H1 (cell line): Measurements from ENCODE around the gene EEF1G. TPM values are rescaled to one million over a fixed set of nuclear protein-coding genes. Genes with fewer than 3 reads are reported as not detected.
A peak's percentile ranks its signal among the peaks of the same experiment; 100 is the strongest.

ENCODE experiments used
- CTCF ChIA-PET: fragments of 300-600 bp; sonication (Branson Sonifier 250); formaldehyde crosslinking; loops from one replicate; lab custom pipeline; 2021; ENCODE audit not compliant: partially characterized antibody; lab: Charles Lee
- POLR2A ChIA-PET: fragments of 300-600 bp; sonication (Branson Sonifier 250); formaldehyde crosslinking; loops from one replicate; lab custom pipeline; 2021; ENCODE audit warnings: inconsistent platforms; ENCODE audit not compliant: partially characterized antibody; lab: Charles Lee
- DNase-seq, 2 experiments: peaks; one replicate each; pipeline versions ENCODE4 v3.0.0 to v3.0.0-alpha.2; 2010 to 2022; ENCODE audit warnings: low spot score in 2 of 2, low read depth in 1 of 2, mixed read lengths in 1 of 2
- FAIRE-seq: peaks from 2 replicates; lab custom pipeline; 2011; peaks lifted over from hg19 to GRCh38; lab: Jason Lieb, UNC
- H2AFZ ChIP-seq: 2 replicates; pipeline ENCODE4 v1.8.1; 2012; ENCODE audit warnings: low read length, inconsistent platforms
- H2AK5ac ChIP-seq: 2 replicates; pipeline ENCODE4 v1.6.1; 2013; ENCODE audit warnings: low read depth, low read length
- H2BK120ac ChIP-seq: replicated peaks from 2 replicates; pipeline ENCODE3; 2013; ENCODE audit warnings: low read depth, low read length, inconsistent platforms
- H2BK12ac ChIP-seq: 2 replicates; pipeline ENCODE4 v1.6.1; 2013; ENCODE audit warnings: low read depth, low read length
- H2BK15ac ChIP-seq: 2 replicates; pipeline ENCODE4 v1.6.1; 2013; ENCODE audit warnings: low read length
- H2BK20ac ChIP-seq: 2 replicates; pipeline ENCODE4 v1.6.1; 2013; ENCODE audit warnings: low read length
- H2BK5ac ChIP-seq: 2 replicates; pipeline ENCODE4 v1.6.1; 2013; ENCODE audit warnings: low read depth, low read length
- H3K14ac ChIP-seq: 2 replicates; pipeline ENCODE4 v1.6.1; 2013; ENCODE audit warnings: inconsistent platforms; ENCODE audit not compliant: insufficient read length
- H3K18ac ChIP-seq: 2 replicates; pipeline ENCODE4 v1.6.1; 2013; ENCODE audit warnings: low read length; ENCODE audit errors: extremely low read depth
- H3K23ac ChIP-seq: 2 replicates; pipeline ENCODE4 v1.6.1; 2013; ENCODE audit warnings: inconsistent platforms; ENCODE audit not compliant: insufficient read length
- H3K23me2 ChIP-seq: 2 replicates; pipeline ENCODE4 v1.6.1; 2013; ENCODE audit warnings: low read depth, low read length
- H3K27ac ChIP-seq: 2 replicates; pipeline ENCODE4 v1.6.1; 2011; ENCODE audit warnings: low read depth, low read length, inconsistent platforms
- H3K27me3 ChIP-seq, 4 experiments: replicated peaks in 1 of 4; 1 replicate in 1 of 4; 2 replicates in 3 of 4; pipeline versions ENCODE4 v1.6.1 to v1.8.1; 2011 to 2013; ENCODE audit warnings: low read length in 3 of 4, mild to moderate bottlenecking in 3 of 4, inconsistent platforms in 2 of 4, mixed read lengths in 2 of 4, moderate library complexity in 1 of 4; ENCODE audit not compliant: control insufficient read depth in 3 of 4, insufficient read depth in 3 of 4; ENCODE audit errors: extremely low read depth in 1 of 4
- H3K36me3 ChIP-seq, 4 experiments: 2 replicates each; pipeline versions ENCODE4 v1.6.1 to v1.8.1; 2011 to 2013; ENCODE audit warnings: mild to moderate bottlenecking in 4 of 4, low read length in 3 of 4, moderate library complexity in 2 of 4, control low read depth in 1 of 4, inconsistent platforms in 1 of 4; ENCODE audit not compliant: insufficient read depth in 4 of 4, control insufficient read depth in 2 of 4
- H3K4ac ChIP-seq: replicated peaks from 2 replicates; pipeline ENCODE3; 2013; ENCODE audit warnings: low read length, low read depth, mixed read lengths, inconsistent platforms; ENCODE audit not compliant: insufficient read length
- H3K4me1 ChIP-seq, 4 experiments: replicated peaks in 1 of 4; 1 replicate in 1 of 4; 2 replicates in 3 of 4; pipeline versions ENCODE4 v1.6.1 to v1.8.1; 2011 to 2013; ENCODE audit warnings: low read length in 3 of 4, inconsistent platforms in 2 of 4, mixed read lengths in 1 of 4; ENCODE audit not compliant: insufficient read depth in 4 of 4, control insufficient read depth in 3 of 4
- H3K4me2 ChIP-seq, 2 experiments: 2 replicates each; pipeline versions ENCODE4 v1.6.1 to v1.8.1; 2011 to 2013; ENCODE audit warnings: low read depth in 2 of 2, low read length in 2 of 2, control low read depth in 1 of 2, inconsistent platforms in 1 of 2, mild to moderate bottlenecking in 1 of 2; ENCODE audit not compliant: insufficient read depth in 1 of 2
- H3K4me3 ChIP-seq, 4 experiments: fragments of 200-600, 300-600 bp in 1 of 4; sonication (generic), shearing (Covaris generic), sonication (Bioruptor Twin) in 1 of 4; 2 replicates each; pipeline versions ENCODE4 v1.5.1 to v1.8.1; 2011 to 2016; ENCODE audit warnings: low read length in 4 of 4, low read depth in 3 of 4, control low read depth in 2 of 4, inconsistent platforms in 2 of 4, mild to moderate bottlenecking in 2 of 4, mixed read lengths in 1 of 4, moderate library complexity in 1 of 4; ENCODE audit not compliant: insufficient read depth in 2 of 4; ENCODE audit errors: extremely low read depth in 1 of 4
- H3K56ac ChIP-seq: replicated peaks from 2 replicates; pipeline ENCODE3; 2013; ENCODE audit warnings: low read depth, mild to moderate bottlenecking, mixed read lengths, low read length, inconsistent platforms; ENCODE audit not compliant: insufficient read length
- H3K79me1 ChIP-seq: 2 replicates; pipeline ENCODE4 v1.6.1; 2013; ENCODE audit warnings: low read depth, low read length, control low read depth
- H3K79me2 ChIP-seq, 2 experiments: 2 replicates each; pipeline versions ENCODE4 v1.6.1 to v1.8.1; 2012 to 2013; ENCODE audit warnings: low read length in 2 of 2, mild to moderate bottlenecking in 2 of 2, inconsistent platforms in 1 of 2; ENCODE audit not compliant: insufficient read depth in 2 of 2, control insufficient read depth in 1 of 2
- H3K9ac ChIP-seq, 4 experiments: replicated peaks in 1 of 4; 1 replicate in 1 of 4; 2 replicates in 3 of 4; pipeline versions ENCODE4 v1.6.1 to v1.8.1; 2011 to 2013; ENCODE audit warnings: low read depth in 3 of 4, low read length in 3 of 4, control low read depth in 2 of 4, mild to moderate bottlenecking in 2 of 4, moderate library complexity in 2 of 4, inconsistent platforms in 1 of 4; ENCODE audit errors: extremely low read depth in 1 of 4
- H3K9me3 ChIP-seq, 2 experiments: 2 replicates each; pipeline versions ENCODE4 v1.6.1 to v1.8.1; 2012 to 2013; ENCODE audit warnings: mild to moderate bottlenecking in 2 of 2, moderate library complexity in 2 of 2, control low read depth in 1 of 2, inconsistent platforms in 1 of 2, low read depth in 1 of 2, low read length in 1 of 2, mixed read lengths in 1 of 2; ENCODE audit not compliant: insufficient read depth in 2 of 2
- H4K20me1 ChIP-seq, 2 experiments: replicated peaks in 1 of 2; 2 replicates each; pipeline versions ENCODE3 to v1.8.1; 2011 to 2013; ENCODE audit warnings: inconsistent platforms in 2 of 2, low read length in 2 of 2, mild to moderate bottlenecking in 1 of 2; ENCODE audit not compliant: insufficient read depth in 2 of 2, control insufficient read depth in 1 of 2
- H4K5ac ChIP-seq: 2 replicates; pipeline ENCODE4 v1.6.1; 2013; ENCODE audit warnings: low read length, low read depth, mixed read lengths, inconsistent platforms; ENCODE audit not compliant: insufficient read length
- H4K8ac ChIP-seq: 2 replicates; pipeline ENCODE4 v1.8.0; 2013; ENCODE audit warnings: mild to moderate bottlenecking, moderate library complexity, low read length, inconsistent platforms; ENCODE audit not compliant: insufficient read depth; ENCODE audit errors: extremely low read depth
- H4K91ac ChIP-seq: replicated peaks from 2 replicates; pipeline ENCODE3; 2013; ENCODE audit warnings: low read length, mixed read lengths, inconsistent platforms; ENCODE audit not compliant: insufficient read length
- CREB1 ChIP-seq: IDR thresholded peaks from 2 replicates; pipeline ENCODE4 v1.6.1; 2012; ENCODE audit warnings: inconsistent platforms
- EGR1 ChIP-seq: IDR thresholded peaks from 2 replicates; pipeline ENCODE4 v1.6.1; 2011; ENCODE audit warnings: low read depth, low read length, borderline replicate concordance
- JUN ChIP-seq: IDR thresholded peaks from 2 replicates; pipeline ENCODE4 v1.6.1; 2011; ENCODE audit warnings: low read depth, mild to moderate bottlenecking, improper control_type of control experiment, low read length
- JUND ChIP-seq: IDR thresholded peaks from 2 replicates; pipeline ENCODE4 v1.6.1; 2011; ENCODE audit warnings: mild to moderate bottlenecking, improper control_type of control experiment, low read length
- RAD21 ChIP-seq, 2 experiments: IDR thresholded peaks in 1 of 2; conservative IDR thresholded peaks in 1 of 2; 2 replicates each; pipeline ENCODE4 v1.6.1; 2011; ENCODE audit warnings: low read depth in 2 of 2, low read length in 2 of 2, improper control_type of control experiment in 1 of 2, inconsistent platforms in 1 of 2, mild to moderate bottlenecking in 1 of 2, moderate library complexity in 1 of 2
- RFX5 ChIP-seq: IDR thresholded peaks from 2 replicates; pipeline ENCODE4 v1.6.1; 2011; ENCODE audit warnings: low read depth, low read length, improper control_type of control experiment, borderline replicate concordance
- SIX5 ChIP-seq: IDR thresholded peaks from 2 replicates; pipeline ENCODE4 v1.6.1; 2011; ENCODE audit warnings: mild to moderate bottlenecking, low read depth, low read length
- TAF1 ChIP-seq: IDR thresholded peaks from 2 replicates; pipeline ENCODE4 v1.6.1; 2011; ENCODE audit warnings: mild to moderate bottlenecking, low read depth, low read length
- YY1 ChIP-seq: IDR thresholded peaks from 2 replicates; pipeline ENCODE4 v1.6.1; 2011; ENCODE audit warnings: low read depth, mild to moderate bottlenecking, low read length
- WGBS, 2 experiments: shearing (Covaris generic) in 1 of 2; methylation state at CpG; one replicate each; pipeline versions ENCODE4 v1.1.6 to v1.1.7; 2013 to 2015; ENCODE audit warnings: low lambda C conversion rate in 2 of 2, mixed read lengths in 2 of 2, inconsistent platforms in 1 of 2, low coverage in 1 of 2, missing lambda C conversion rate in 1 of 2; ENCODE audit not compliant: insufficient replicate concordance in 2 of 2, insufficient coverage in 1 of 2, insufficient read length in 1 of 2; ENCODE audit errors: extremely low coverage in 1 of 2, missing lambda C conversion rate in 1 of 2; 5-methylcytosine and 5-hydroxymethylcytosine counted together
- polyA plus RNA-seq, 7 experiments: library from polyadenylated mRNA; depleted of rRNA in 3 of 7; stranded (reverse) in 5 of 7; unstranded in 2 of 7; fragments of >200 nt in 5 of 7; fragments of 200-250 nt in 2 of 7; gene quantifications; 1 replicate in 5 of 7; 2 replicates in 1 of 7; 4 replicates in 1 of 7; pipeline versions ENCODE4 v1.2.1 to v1.2.3, GENCODE V29; 2011 to 2013; ENCODE audit warnings: missing spikeins in 2 of 7, mixed read lengths in 2 of 7
- total RNA-seq: library from RNA; stranded (reverse); fragmentation: NEBNext Ultra II Directional; extraction: Animal tissue kit (Norgen Biotek cat#: 25700); gene quantifications from 2 replicates; pipeline ENCODE4 v1.2.1, GENCODE V29; 2021
- TF ChIP-seq, protein P1 (sequence below): IDR thresholded peaks from 2 replicates; pipeline ENCODE4 v1.6.1; 2012; ENCODE audit warnings: inconsistent platforms

The EEF1G gene
- total and polyA plus RNA-seq, 2 of the 8 experiments (the other 6 are each of a cell fraction or from before 2014, with no cell fraction given): 1,627 to 1,996 TPM

DNA sequence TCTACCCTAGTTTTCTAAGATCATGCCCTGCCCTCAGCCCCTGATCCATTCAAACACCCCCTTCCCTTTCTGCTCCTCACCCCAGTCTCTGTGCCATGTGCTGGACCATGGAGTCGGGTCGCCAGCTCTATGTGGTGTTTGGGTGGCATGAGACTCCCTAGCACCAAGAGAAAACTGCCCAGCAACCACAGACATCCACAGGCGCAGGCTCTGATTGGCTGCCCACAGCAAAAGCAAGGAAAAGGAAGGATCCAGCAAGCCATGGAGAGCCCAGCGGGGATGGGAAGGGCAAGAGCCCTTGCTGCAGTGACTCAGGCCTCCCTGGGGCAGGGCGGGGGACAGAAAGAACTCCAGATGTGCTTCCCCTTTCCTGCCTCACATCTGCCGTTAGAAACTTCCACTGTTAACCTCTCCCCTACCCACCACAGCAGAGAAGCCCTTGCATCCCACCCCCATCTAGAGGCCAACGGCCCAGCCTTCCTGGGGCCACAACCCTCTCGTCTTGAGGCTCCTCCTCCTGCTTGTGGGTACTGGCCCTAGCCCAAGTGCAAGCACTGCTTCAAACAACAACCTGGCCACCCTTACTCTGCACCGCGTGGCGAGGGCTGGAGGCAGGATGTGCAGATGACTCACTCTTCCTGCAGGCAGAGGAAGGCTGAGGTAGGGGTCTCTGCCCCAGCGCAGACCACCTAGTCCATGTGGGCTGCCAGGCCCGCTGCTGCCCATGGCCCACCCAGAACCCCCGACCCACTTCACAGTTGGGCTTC lies 17.4 kb downstream of the EEF1G start:
- Histone ChIP-seq H3K4ac (no peak overlapping the region), H4K5ac (no peak overlapping the region), H3K18ac (peak overlapping the region; percentile 26; the same call in 1 of the 2 replicates), H4K91ac (no peak overlapping the region), H2BK15ac (0 out of 2 replicates have a peak overlapping the region, but pooled peaks have one; percentile 33), H2AFZ (no peak overlapping the region), H3K27me3 (no peaks in the 10 kb centered on the region), H4K20me1 (peaks cover 8 to 31% of the 10 kb centered on the region in 2 experiments), H4K8ac (peak overlapping the region; percentile 42; the same call in 1 of the 2 replicates), H3K36me3 (peaks cover 14 to 33% (median 23%) of the 10 kb centered on the region in 4 experiments), H3K9ac (peak overlapping the region in 2 of 4 experiments; percentile 4 to 14; a peak in 3 of 7 replicates), H3K4me3 (no peak overlapping the region), H2AK5ac (peak overlapping the region; percentile 11; the same call in 1 of the 2 replicates), H3K27ac (peak overlapping the region; percentile 67), H3K79me1 (0 out of 2 replicates have a peak, but pooled peaks cover 3% of the 10 kb centered on the region), H2BK120ac (no peak overlapping the region), H3K4me1 (peaks cover 32 to 68% (median 39%) of the 10 kb centered on the region in 4 experiments), H3K23me2 (peaks cover 2% of the 10 kb centered on the region; the same call in 1 of the 2 replicates), H2BK12ac (peak overlapping the region; percentile 60; the same call in 1 of the 2 replicates), H3K4me2 (peak overlapping the region; percentile 5 to 25; a peak in 3 of 4 replicates), H3K9me3 (no peaks in the 10 kb centered on the region), H3K14ac (no peak overlapping the region), H3K23ac (no peak overlapping the region), H2BK20ac (no peak overlapping the region), H3K79me2 (peaks cover 0 to 13% of the 10 kb centered on the region in 2 experiments; a peak in 1 of 4 replicates), H3K56ac (no peak overlapping the region), H2BK5ac (peak overlapping the region; percentile 64; the same call in 1 of the 2 replicates)
- ChIA-PET POLR2A (interaction anchor here (0.9 to 20.3 kb wide), 15 partner anchors 9 to 149 kb away, joined by 3 to 336 read pairs (median 4); partner anchors contain the start of genes AHNAK, C11orf98, CSKMT and EEF1G), CTCF (interaction anchor here (0.6 to 10.9 kb wide), 12 partner anchors 9 to 1861 kb away, joined by 3 to 161 read pairs (median 6); partner anchors contain the start of gene AHNAK)
- WGBS, 2 experiments: 56% methylated on average over 12 of the region's 14 CpGs; no CpG with 5 or more reads in 1 of the 2 experiments
- peak; percentile 63 to 77 for DNase-seq
- FAIRE-seq: no peak
- TF ChIP-seq EGR1 (no peak), TAF1 (0 out of 2 replicates have a peak, but pooled peaks have one; percentile 12), SIX5 (no peak), JUN (no peak), RAD21 (IDR thresholded peaks at IDR 0.05 in 1 of 2, conservative IDR thresholded peaks at IDR 0.05 in 1 of 2; ENCODE audit: low read depth in 2 of 2, low read length in 2 of 2) (no peak), JUND (peak; percentile 4; the same call in 1 of the 2 replicates), CREB1 (peak; percentile 87), YY1 (no peak), RFX5 (peak; percentile 99)
- TF ChIP-seq, protein P1, sequence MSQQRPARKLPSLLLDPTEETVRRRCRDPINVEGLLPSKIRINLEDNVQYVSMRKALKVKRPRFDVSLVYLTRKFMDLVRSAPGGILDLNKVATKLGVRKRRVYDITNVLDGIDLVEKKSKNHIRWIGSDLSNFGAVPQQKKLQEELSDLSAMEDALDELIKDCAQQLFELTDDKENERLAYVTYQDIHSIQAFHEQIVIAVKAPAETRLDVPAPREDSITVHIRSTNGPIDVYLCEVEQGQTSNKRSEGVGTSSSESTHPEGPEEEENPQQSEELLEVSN: 0 out of 2 replicates have a peak, but pooled peaks have one; percentile 25
